GM18858 (cell line): ENCODE results near the gene GYG1.

Experiments
- ATAC-seq: cut with Tn5 transposase; IDR thresholded peaks from one replicate; pipeline ENCODE4 v1.9.1; 2021; ENCODE audit not compliant: unreplicated experiment

The GYG1 gene

DNA sequence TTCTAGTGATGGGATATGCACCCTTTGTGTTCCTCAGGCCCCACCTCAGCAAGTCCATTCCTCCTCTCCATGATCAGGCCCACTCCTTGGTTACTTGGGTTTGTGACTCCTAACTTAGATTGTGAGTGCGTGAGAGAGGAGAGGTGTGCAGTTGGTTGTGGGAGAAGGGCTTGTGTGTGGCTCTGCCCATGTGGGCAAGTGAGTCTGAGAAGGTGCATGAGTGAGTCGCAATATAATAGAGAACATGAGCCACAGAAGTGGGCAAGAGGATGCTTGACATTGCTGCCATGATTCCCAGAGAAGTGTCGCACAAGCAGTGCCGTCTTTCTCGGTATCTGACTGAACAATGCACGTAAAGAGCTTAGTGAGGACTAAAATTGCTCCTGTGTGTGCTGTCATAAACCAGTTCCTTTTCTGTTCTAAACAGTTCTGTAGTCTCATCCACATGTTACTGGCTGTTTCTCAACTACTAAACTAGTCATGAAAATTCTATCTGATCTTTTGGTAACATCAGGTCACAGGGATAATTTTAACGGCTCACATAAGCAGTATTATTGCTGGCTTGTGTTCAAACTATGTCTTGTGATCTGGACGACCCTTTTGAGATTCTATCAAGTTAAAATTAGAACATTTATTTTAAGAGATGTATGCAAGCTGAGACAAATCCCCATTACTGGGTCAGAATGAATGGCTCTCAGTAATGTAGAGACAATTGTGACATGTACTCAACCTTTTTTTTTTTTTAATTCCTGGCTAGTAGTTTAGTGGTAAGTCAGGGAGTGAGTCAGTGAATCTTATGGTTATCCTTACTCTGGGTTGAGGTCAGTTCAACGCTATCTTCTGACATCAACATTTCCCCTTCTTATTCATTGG, 25.6 kb downstream of the GYG1 start:
- no peak for ATAC-seq

- no peak for ATAC-seq
Measured at GRCh38 chr3:149018247-149018646, 26.9 kb downstream of the GYG1 start.

DNA sequence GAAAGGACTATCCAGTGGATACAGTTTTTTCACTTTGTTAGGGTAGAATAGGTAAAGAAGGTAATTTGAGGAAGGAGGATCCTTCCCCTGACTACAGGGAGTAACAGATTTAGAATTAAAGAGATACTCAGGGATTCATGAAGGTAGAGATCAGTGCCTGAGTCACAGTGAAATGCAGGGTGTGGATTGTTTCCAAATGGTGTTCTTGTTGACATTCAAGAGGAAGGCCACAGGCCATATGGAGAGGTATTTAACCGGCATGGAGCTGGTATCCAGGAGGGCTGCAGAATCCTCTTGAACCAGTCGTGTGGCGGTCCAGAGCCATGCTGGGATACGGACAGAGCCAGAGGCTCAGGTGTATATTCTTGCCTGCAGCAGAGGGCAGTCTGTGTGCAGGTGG, 28.2 kb downstream of the GYG1 start:
- no peak for ATAC-seq

DNA sequence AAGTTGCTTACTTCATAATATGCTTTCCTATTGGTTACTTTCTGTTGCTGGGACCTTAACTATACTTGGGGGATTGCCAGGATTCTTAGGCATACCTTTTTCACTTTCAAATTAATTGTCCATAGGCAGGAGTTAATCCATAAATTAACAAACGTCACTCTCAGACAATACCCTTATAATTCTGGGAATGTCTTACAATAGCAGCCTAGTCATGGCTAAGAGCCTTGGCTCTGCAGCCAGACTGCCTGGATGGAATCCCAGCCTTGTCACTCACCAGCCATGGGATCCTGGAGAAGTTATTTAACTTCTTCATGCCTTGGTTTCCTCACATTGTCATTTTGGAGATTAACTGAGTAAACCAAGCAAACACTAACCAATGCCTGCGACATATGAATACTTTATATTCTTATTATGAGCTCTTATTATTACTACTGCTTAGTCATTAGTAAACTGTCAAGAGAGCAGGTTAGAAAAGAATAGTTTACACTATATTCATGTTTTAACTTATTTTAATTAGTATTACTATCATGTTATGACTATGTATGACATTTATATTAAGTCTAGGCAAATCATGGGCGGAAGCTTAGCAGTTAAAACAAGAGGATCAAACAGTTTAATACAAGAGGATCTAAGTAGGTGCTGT, 29.0 kb downstream of the GYG1 start:
- no peak for ATAC-seq

- no peak for ATAC-seq
Measured at GRCh38 chr3:149020839-149021252, 29.5 kb downstream of the GYG1 start.

- ATAC-seq = no peak
Measured at GRCh38 chr3:149021830-149022229, 30.5 kb downstream of the GYG1 start.

DNA sequence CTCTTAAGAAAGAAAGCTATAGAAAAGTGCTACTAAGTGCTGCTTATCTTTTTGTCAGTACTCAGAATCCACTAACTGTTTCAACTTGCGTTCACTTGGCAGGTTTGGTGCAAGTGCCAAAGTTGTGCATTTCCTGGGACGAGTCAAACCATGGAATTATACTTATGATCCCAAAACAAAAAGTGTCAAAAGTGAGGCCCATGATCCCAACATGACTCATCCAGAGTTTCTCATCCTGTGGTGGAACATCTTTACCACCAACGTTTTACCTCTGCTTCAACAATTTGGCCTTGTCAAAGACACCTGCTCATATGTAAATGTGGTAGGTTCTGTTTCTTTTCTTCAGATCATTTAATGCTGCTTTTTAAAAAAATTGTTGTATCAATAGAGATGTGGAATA, 32.6 kb downstream of the GYG1 start:
- ATAC-seq = no peak

GRCh38 chr3:149026718-149027117, 35.4 kb downstream of the GYG1 start:
- ATAC-seq = no peak

DNA sequence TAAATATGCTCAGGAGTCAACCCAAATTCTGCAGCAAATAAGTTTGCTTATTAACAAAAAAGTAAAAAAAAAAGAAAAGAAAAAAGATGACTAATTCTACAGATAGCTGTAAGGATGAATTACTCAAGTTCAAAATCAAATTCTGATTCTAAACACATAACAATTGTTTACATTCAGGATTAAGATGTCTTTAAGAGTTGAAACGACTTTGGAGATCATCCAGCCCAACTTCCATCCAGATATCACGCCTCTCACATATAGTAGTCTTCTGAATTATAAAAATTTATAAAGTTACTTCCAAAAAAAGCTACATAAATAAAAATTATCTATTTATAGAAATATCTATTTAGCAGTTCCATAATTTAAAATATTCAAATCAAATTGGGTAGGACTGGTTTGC, 39.8 kb downstream of the GYG1 start:
- no peak for ATAC-seq

- ATAC-seq = no peak
Measured at GRCh38 chr3:149037684-149038083, 46.3 kb downstream of the GYG1 start.

GRCh38 chr3:149038322-149038721, 47.0 kb downstream of the GYG1 start:
- no peak for ATAC-seq

DNA sequence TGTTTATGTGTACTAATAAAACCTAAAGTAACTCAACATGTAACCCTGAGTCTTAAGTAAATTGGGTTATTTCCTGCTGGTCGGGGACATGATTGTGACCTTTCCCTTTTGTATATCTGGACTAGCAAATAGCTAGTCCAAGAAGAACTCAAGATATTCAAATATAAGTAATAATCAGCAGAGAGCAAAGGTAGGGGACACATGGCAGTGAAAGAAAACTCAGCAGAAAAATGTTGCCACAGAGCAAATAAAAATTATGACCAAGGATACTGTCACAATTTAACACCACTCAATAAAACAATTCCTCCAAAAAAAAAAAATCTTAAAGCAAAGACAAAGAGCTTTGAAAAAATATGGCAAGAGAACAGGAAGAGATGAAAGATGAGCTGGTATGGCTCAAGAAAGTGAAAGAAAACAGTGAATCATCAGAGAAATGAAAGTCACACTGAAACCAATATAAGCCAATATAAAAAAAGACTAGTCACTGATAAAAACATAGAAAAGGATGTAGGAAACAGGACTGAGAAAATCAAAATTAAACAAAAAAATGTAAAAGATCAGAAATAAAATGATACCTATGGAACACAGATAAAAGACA, 51.5 kb downstream of the GYG1 start:
- peak; percentile 89 for ATAC-seq

- ATAC-seq = no peak
Measured at GRCh38 chr3:149044339-149045083, 53.2 kb downstream of the GYG1 start.

- no peak for ATAC-seq
Measured at GRCh38 chr3:149055575-149055974, 64.2 kb downstream of the GYG1 start.

DNA sequence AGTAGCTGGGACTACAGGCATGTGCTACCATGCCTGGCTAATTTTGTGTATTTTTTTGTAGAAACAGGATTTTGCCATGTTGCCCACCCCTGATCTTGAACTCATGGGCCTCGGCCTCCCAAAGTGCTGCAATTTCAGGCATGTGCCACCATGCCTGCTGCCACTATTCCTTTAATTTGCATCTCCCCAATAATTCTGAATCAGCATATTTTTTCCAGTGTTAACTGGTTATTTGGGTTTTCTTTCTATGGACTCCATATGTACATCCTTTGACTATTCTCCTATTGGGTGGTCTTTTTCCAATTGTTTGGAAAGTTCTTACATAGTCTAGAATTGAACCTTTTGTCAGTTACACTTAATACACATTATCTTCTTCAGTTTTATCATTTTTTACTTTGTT, 66.9 kb downstream of the GYG1 start:
- no peak for ATAC-seq

DNA sequence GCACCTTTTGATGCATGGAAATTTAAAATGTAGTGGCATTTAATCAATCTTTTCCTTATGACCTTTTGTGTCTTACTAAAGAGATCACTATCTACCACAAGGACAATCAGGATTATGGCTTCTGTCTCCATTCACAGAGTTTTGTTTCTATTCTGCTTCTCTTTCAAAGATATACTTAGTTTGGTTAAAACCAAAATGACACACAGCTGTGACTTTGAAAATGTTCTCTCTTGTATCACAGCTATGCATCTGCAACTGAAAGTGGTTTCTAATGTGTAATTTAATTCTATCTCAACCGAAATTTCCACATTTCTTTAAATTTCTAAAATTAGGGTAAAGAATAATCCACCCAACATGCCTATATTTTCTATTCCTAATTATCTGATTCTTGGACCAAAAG, 67.3 kb downstream of the GYG1 start:
- ATAC-seq = peak; percentile 66

- no peak for ATAC-seq
Measured at GRCh38 chr3:149061776-149062175, 70.4 kb downstream of the GYG1 start.

GRCh38 chr3:149067883-149068282, 76.5 kb downstream of the GYG1 start:
- ATAC-seq = no peak
